ENCODE measurements around the gene NANOS2. TPM values are rescaled to one million over a fixed set of nuclear protein-coding genes. Genes with fewer than 3 reads are reported as not detected.

NANOS2 gene
- total RNA-seq, 1 donor from 2014 or later, result not detected

DNA sequence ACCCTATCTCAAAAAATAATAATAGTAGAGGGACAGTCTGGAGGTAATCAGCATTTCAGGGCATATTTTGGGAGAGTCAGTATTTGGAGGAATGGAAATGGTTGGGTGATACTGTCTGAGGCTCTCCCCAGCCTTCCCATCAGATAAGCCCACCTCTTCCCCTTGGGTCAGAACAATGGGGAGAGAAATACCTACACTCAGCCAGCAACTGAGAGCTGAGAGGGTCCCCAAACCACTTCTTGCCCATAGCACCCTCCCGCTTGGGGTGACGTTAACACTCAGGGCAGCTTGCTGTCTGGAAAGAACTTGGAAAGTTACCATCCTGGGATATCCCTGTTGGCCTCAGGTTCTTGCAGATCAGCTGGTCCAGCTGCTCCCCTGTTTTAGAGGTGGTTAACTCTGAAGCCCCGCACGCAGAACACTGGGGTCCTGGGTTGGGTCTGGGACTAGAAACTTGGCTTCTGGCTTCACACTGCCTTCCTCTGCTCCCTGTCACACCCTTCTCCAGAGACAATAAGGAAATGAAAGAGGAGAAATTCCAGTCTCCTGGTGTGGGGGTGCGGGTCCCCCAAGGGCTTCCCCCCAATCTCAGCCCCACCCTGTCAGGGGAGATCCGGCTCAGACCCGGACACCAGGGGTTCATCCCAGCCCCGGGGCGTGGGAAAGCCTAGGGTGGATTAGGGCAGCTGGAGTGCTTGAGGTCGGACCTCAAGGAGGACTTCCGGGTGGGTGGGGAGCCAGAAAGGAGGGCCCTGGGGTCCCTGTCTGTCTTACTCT is 48.0 kb downstream of the NANOS2 start:
- no peak for DNase-seq (ENCODE audit: extremely low spot score, unreplicated experiment)

GRCh38 chr19:45865269-45865948 is 49.2 kb downstream of the NANOS2 start:
- DNase-seq (ENCODE audit: extremely low spot score, unreplicated experiment), result no peak
- H3K4me3 Mint-ChIP-seq (ENCODE audit: unreplicated experiment), result no peak overlapping the region
- H3K27me3 Mint-ChIP-seq (ENCODE audit: unreplicated experiment), result peaks cover 38% of the 10 kb centered on the region
- no peaks in the 10 kb centered on the region for H3K36me3 Mint-ChIP-seq (ENCODE audit: unreplicated experiment)
- H3K9me3 Mint-ChIP-seq (ENCODE audit: unreplicated experiment), result no peaks in the 10 kb centered on the region
- no peak overlapping the region for H3K27ac Mint-ChIP-seq (ENCODE audit: unreplicated experiment)
- TF ChIP-seq, protein P1, sequence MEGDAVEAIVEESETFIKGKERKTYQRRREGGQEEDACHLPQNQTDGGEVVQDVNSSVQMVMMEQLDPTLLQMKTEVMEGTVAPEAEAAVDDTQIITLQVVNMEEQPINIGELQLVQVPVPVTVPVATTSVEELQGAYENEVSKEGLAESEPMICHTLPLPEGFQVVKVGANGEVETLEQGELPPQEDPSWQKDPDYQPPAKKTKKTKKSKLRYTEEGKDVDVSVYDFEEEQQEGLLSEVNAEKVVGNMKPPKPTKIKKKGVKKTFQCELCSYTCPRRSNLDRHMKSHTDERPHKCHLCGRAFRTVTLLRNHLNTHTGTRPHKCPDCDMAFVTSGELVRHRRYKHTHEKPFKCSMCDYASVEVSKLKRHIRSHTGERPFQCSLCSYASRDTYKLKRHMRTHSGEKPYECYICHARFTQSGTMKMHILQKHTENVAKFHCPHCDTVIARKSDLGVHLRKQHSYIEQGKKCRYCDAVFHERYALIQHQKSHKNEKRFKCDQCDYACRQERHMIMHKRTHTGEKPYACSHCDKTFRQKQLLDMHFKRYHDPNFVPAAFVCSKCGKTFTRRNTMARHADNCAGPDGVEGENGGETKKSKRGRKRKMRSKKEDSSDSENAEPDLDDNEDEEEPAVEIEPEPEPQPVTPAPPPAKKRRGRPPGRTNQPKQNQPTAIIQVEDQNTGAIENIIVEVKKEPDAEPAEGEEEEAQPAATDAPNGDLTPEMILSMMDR (IDR thresholded peaks at IDR 0.05), result no peak
- peaks cover 26% of the 10 kb centered on the region for H3K4me1 Mint-ChIP-seq (ENCODE audit: unreplicated experiment)

More for the DNA sequence above, 48.0 kb downstream of the NANOS2 start:
- Mint-ChIP-seq H3K9me3 (ENCODE audit: unreplicated experiment) (no peaks in the 10 kb centered on the region), H3K4me3 (ENCODE audit: unreplicated experiment) (no peak overlapping the region), H3K36me3 (ENCODE audit: unreplicated experiment) (no peaks in the 10 kb centered on the region), H3K27me3 (ENCODE audit: unreplicated experiment) (peaks cover 38% of the 10 kb centered on the region), H3K27ac (ENCODE audit: unreplicated experiment) (no peak overlapping the region), H3K4me1 (ENCODE audit: unreplicated experiment) (peaks cover 20% of the 10 kb centered on the region)
- TF ChIP-seq, protein P1 (IDR thresholded peaks at IDR 0.05), result no peak

DNA sequence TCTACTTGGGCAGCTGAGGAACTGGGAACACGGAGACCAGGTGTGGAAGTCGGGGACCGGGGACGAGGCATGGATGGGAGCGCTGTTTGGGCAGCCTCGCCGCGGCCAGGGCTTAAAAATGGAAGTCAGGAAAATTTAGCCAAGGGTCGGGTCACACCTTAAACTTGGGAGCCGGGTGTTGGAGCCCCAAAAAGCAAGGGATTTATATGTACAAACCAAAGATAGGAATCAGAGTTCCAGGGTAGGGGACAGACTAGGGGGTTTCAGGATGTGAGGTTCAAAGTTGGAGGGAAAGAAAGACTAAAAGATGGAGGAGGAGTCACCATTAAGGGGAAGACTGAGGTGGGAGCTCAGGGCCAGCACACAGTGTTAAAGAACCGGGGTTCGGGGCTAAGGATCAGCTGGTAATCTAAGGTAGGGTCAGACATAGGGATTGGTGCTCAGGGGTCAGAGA is 49.9 kb downstream of the NANOS2 start:
- TF ChIP-seq, protein P1 (IDR thresholded peaks at IDR 0.05), result no peak
- DNase-seq (ENCODE audit: extremely low spot score, unreplicated experiment), result no peak
- peaks cover 38% of the 10 kb centered on the region for H3K27me3 Mint-ChIP-seq (ENCODE audit: unreplicated experiment)
- H3K9me3 Mint-ChIP-seq (ENCODE audit: unreplicated experiment), result no peaks in the 10 kb centered on the region
- peaks cover 28% of the 10 kb centered on the region for H3K4me1 Mint-ChIP-seq (ENCODE audit: unreplicated experiment)
- H3K27ac Mint-ChIP-seq (ENCODE audit: unreplicated experiment), result no peak overlapping the region
- H3K36me3 Mint-ChIP-seq (ENCODE audit: unreplicated experiment), result no peaks in the 10 kb centered on the region
- peak overlapping the region; percentile 35 for H3K4me3 Mint-ChIP-seq (ENCODE audit: unreplicated experiment)

GRCh38 chr19:45863840-45864628 is 50.5 kb downstream of the NANOS2 start, which contains the start of gene FOXA3:
Gene FOXA3 (plus strand): TSS chr19:45864326. CDS start chr19:45864457, 131 bp downstream.
- Mint-ChIP-seq H3K4me3 (ENCODE audit: unreplicated experiment) (peak within 1 kb of the TSS; percentile 89), H3K27me3 (ENCODE audit: unreplicated experiment) (peaks cover 38% of the 10 kb centered on the region), H3K36me3 (ENCODE audit: unreplicated experiment) (peaks cover 2% of the 10 kb centered on the region), H3K9me3 (ENCODE audit: unreplicated experiment) (no peaks in the 10 kb centered on the region), H3K4me1 (ENCODE audit: unreplicated experiment) (peaks cover 28% of the 10 kb centered on the region), H3K27ac (ENCODE audit: unreplicated experiment) (peak within 1 kb of the TSS; percentile 23)
- DNase-seq (ENCODE audit: extremely low spot score, unreplicated experiment), result no peak
- TF ChIP-seq, protein P1 (IDR thresholded peaks at IDR 0.05), result peak; percentile 65
